ELR (cell line): ENCODE measurements around the gene GNAT2.

Experiments
- DNase-seq: peaks from one replicate; pipeline ENCODE4 v3.0.0-alpha.2; 2015; ENCODE audit warnings: low read depth

The GNAT2 gene

GRCh38 chr1:109641861-109642260, 22.4 kb upstream of the GNAT2 start:
- no peak for DNase-seq

- no peak for DNase-seq
Measured at GRCh38 chr1:109641078-109641740, 21.8 kb upstream of the GNAT2 start.

- DNase-seq, result peak; percentile 72
Measured at GRCh38 chr1:109640285-109640865, 21.0 kb upstream of the GNAT2 start.

- no peak for DNase-seq
Measured at GRCh38 chr1:109639841-109640184, 20.4 kb upstream of the GNAT2 start.

- no peak for DNase-seq
Measured at GRCh38 chr1:109639063-109639840, 19.8 kb upstream of the GNAT2 start.

GRCh38 chr1:109637446-109637845, 18.0 kb upstream of the GNAT2 start:
- no peak for DNase-seq

GRCh38 chr1:109636201-109636952, 17.0 kb upstream of the GNAT2 start:
- peak; percentile 72 for DNase-seq

- no peak for DNase-seq
Measured at GRCh38 chr1:109635862-109636200, 16.4 kb upstream of the GNAT2 start.

GRCh38 chr1:109634771-109635750, 15.6 kb upstream of the GNAT2 start:
- no peak for DNase-seq

- no peak for DNase-seq
Measured at GRCh38 chr1:109634292-109634691, 14.9 kb upstream of the GNAT2 start.

GRCh38 chr1:109632671-109633346, 13.4 kb upstream of the GNAT2 start:
- DNase-seq, result no peak

GRCh38 chr1:109631513-109632505, 12.4 kb upstream of the GNAT2 start:
- DNase-seq, result no peak

GRCh38 chr1:109630898-109631512, 11.6 kb upstream of the GNAT2 start:
- no peak for DNase-seq

- no peak for DNase-seq
Measured at GRCh38 chr1:109630081-109630897, 10.9 kb upstream of the GNAT2 start.

- DNase-seq, result no peak
Measured at GRCh38 chr1:109629372-109630030, 10.1 kb upstream of the GNAT2 start.

GRCh38 chr1:109628540-109629321, 9.3 kb upstream of the GNAT2 start:
- DNase-seq, result peak; percentile 77
